ENCODE measurements around the gene ACVR1B.

DNA sequence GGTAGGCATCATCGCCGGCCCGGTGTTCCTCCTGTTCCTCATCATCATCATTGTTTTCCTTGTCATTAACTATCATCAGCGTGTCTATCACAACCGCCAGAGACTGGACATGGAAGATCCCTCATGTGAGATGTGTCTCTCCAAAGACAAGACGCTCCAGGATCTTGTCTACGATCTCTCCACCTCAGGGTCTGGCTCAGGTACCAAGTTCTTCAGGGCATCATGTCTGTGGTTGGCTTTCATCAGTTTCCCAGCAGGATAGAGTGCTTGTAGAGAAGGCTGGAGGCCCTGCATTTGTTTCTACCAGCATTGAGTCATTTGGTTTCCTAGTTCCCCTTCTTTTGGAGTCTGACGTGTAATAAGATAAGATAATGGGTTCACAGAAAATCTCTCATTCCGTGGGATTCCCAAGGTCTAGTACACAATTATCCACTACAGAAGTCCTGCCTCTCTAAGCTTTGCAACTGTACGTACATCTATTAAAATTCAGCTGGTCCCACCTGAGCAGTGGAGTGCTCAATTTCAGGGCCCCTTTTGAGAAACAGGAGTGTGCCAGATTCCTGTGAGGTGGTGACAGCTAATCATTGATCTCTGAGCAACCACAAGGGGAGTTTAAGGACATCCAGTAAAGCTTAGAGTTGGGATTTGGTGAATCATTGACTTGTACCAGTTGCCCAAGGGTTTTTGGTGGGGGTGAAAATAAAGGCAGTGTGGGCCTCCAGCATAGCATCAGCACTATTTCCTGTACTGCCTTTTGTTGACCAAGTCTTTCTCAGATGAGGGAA, 25.1 kb downstream of the ACVR1B start:
- TF ChIP-seq, protein P1, sequence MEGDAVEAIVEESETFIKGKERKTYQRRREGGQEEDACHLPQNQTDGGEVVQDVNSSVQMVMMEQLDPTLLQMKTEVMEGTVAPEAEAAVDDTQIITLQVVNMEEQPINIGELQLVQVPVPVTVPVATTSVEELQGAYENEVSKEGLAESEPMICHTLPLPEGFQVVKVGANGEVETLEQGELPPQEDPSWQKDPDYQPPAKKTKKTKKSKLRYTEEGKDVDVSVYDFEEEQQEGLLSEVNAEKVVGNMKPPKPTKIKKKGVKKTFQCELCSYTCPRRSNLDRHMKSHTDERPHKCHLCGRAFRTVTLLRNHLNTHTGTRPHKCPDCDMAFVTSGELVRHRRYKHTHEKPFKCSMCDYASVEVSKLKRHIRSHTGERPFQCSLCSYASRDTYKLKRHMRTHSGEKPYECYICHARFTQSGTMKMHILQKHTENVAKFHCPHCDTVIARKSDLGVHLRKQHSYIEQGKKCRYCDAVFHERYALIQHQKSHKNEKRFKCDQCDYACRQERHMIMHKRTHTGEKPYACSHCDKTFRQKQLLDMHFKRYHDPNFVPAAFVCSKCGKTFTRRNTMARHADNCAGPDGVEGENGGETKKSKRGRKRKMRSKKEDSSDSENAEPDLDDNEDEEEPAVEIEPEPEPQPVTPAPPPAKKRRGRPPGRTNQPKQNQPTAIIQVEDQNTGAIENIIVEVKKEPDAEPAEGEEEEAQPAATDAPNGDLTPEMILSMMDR (IDR thresholded peaks at IDR 0.05; ENCODE audit: low read length) = no peak
- no peak for TF ChIP-seq EZH2phosphoT487 (IDR thresholded peaks at IDR 0.05; ENCODE audit: low read length)
- TF ChIP-seq EZH2 (optimal IDR thresholded peaks at IDR 0.05; ENCODE audit: low read depth, low read length) = no peak

Data from MM.1S (cell line).